Neural cell (in vitro differentiated cells): ENCODE data around the gene MYRF.

ENCODE experiments used
- EP300 ChIP-seq: fragments of 450-650 bp; conservative IDR thresholded peaks from 2 replicates; pipeline ENCODE4 v1.6.1; 2014; ENCODE audit warnings: antibody characterized with exemption, mild to moderate bottlenecking, moderate library complexity; ENCODE audit not compliant: poor library complexity, severe bottlenecking
- EZH2 ChIP-seq: fragments of 200-600, 300-800 bp; shearing (Covaris generic), sonication (generic); IDR thresholded peaks from 2 replicates; pipeline ENCODE4 v1.6.1; 2014; ENCODE audit warnings: antibody characterized with exemption, low read length, borderline replicate concordance, mild to moderate bottlenecking; ENCODE audit not compliant: insufficient read depth, poor library complexity, severe bottlenecking
- MXI1 ChIP-seq: fragments of 450-650 bp; conservative IDR thresholded peaks from 2 replicates; pipeline ENCODE4 v1.6.1; 2014; ENCODE audit warnings: antibody characterized with exemption, mild to moderate bottlenecking; ENCODE audit not compliant: poor library complexity, severe bottlenecking
- POLR2AphosphoS5 ChIP-seq: IDR thresholded peaks from 2 replicates; pipeline ENCODE4 v1.6.1; 2012
- RAD21 ChIP-seq: fragments of 450-650 bp; conservative IDR thresholded peaks from 2 replicates; pipeline ENCODE4 v1.6.1; 2014; ENCODE audit warnings: antibody characterized with exemption, mild to moderate bottlenecking, moderate library complexity
- REST ChIP-seq: IDR thresholded peaks from 2 replicates; pipeline ENCODE4 v1.6.1; 2012; ENCODE audit warnings: borderline replicate concordance
- SMC3 ChIP-seq: fragments of 450-650 bp; conservative IDR thresholded peaks from 2 replicates; pipeline ENCODE4 v1.6.1; 2014; ENCODE audit warnings: antibody characterized with exemption, mild to moderate bottlenecking, moderate library complexity; ENCODE audit not compliant: poor library complexity
- TAF1 ChIP-seq: IDR thresholded peaks from 2 replicates; pipeline ENCODE4 v1.6.1; 2012; ENCODE audit warnings: low read depth
- TF ChIP-seq, protein P1 (sequence below): fragments of 450-650 bp; IDR thresholded peaks from 2 replicates; pipeline ENCODE4 v1.5.1; 2014; ENCODE audit warnings: antibody characterized with exemption, mild to moderate bottlenecking, moderate library complexity; ENCODE audit not compliant: poor library complexity, severe bottlenecking

GRCh38 chr11:61744609-61745156, 7.8 kb upstream of the MYRF start:
- TF ChIP-seq, protein P1, sequence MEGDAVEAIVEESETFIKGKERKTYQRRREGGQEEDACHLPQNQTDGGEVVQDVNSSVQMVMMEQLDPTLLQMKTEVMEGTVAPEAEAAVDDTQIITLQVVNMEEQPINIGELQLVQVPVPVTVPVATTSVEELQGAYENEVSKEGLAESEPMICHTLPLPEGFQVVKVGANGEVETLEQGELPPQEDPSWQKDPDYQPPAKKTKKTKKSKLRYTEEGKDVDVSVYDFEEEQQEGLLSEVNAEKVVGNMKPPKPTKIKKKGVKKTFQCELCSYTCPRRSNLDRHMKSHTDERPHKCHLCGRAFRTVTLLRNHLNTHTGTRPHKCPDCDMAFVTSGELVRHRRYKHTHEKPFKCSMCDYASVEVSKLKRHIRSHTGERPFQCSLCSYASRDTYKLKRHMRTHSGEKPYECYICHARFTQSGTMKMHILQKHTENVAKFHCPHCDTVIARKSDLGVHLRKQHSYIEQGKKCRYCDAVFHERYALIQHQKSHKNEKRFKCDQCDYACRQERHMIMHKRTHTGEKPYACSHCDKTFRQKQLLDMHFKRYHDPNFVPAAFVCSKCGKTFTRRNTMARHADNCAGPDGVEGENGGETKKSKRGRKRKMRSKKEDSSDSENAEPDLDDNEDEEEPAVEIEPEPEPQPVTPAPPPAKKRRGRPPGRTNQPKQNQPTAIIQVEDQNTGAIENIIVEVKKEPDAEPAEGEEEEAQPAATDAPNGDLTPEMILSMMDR, result no peak
- TF ChIP-seq REST (no peak), EP300 (no peak), SMC3 (no peak), POLR2AphosphoS5 (no peak), EZH2 (no peak), TAF1 (no peak), MXI1 (no peak), RAD21 (no peak)
